Nephron progenitor cell (in vitro differentiated cells): ENCODE data around the gene BCOR.

Source experiments
- DNase-seq: peaks from one replicate; pipeline ENCODE4 v3.0.0; 2021
- H3K27ac Mint-ChIP-seq: 2 replicates; pipeline ENCODE4 v1.8.0; 2021; ENCODE audit warnings: mild to moderate bottlenecking, moderate library complexity, mixed read lengths
- H3K27me3 Mint-ChIP-seq: 2 replicates; pipeline ENCODE4 v1.8.0; 2021; ENCODE audit warnings: mild to moderate bottlenecking, low read depth, mixed read lengths; ENCODE audit not compliant: poor library complexity
- H3K36me3 Mint-ChIP-seq: 2 replicates; pipeline ENCODE4 v1.8.0; 2021; ENCODE audit warnings: low read depth, mixed read lengths
- H3K4me1 Mint-ChIP-seq: 2 replicates; pipeline ENCODE4 v1.8.0; 2021; ENCODE audit warnings: mixed read lengths
- H3K4me3 Mint-ChIP-seq: 2 replicates; pipeline ENCODE4 v1.8.0; 2021; ENCODE audit warnings: mild to moderate bottlenecking, moderate library complexity, mixed read lengths
- H3K9me3 Mint-ChIP-seq: 2 replicates; pipeline ENCODE4 v1.8.0; 2021; ENCODE audit warnings: mild to moderate bottlenecking, moderate library complexity, mixed read lengths
- TF ChIP-seq, protein P1 (sequence below): fragments of 200-600 bp; sonication (generic); IDR thresholded peaks from 2 replicates; pipeline ENCODE4 v1.5.0; 2021; ENCODE audit warnings: antibody characterized with exemption

BCOR gene

DNA sequence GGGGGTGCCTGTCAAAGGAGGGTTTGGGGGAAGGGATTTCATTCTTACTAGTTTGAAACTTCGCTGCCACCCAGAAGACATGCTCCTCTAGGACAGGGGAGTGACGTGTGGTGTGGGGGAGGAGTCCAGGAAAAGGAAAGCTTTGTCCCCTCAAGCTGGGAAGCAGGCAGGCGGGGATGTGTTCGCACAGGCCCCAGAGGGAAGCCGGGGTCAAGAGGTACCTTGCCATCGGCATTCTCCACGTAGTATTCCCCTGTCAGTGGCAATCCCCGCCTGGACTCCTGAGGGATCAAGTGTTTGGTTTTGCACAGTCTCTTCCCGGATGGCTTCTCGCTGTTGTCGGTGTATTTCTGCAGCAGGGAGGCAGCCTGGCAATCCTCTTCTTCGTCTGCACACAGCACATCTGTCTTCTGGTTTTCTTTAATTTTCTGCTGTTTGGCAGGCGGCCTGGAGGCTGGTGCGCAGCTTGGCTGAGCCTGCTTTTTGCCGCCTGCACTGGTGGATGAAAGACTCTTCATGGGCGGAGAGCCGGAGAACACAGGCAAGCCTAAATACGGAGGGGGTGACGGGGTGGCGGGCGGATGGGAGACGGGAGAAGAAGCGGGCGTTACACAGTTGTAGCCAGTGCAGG, 35.1 kb downstream of the BCOR start:
- peaks cover 51% of the 10 kb centered on the region for H3K4me1 Mint-ChIP-seq
- H3K27me3 Mint-ChIP-seq = peaks cover 5% of the 10 kb centered on the region
- DNase-seq = no peak
- H3K9me3 Mint-ChIP-seq = peaks cover 11% of the 10 kb centered on the region
- H3K27ac Mint-ChIP-seq = no peak overlapping the region
- TF ChIP-seq, protein P1, sequence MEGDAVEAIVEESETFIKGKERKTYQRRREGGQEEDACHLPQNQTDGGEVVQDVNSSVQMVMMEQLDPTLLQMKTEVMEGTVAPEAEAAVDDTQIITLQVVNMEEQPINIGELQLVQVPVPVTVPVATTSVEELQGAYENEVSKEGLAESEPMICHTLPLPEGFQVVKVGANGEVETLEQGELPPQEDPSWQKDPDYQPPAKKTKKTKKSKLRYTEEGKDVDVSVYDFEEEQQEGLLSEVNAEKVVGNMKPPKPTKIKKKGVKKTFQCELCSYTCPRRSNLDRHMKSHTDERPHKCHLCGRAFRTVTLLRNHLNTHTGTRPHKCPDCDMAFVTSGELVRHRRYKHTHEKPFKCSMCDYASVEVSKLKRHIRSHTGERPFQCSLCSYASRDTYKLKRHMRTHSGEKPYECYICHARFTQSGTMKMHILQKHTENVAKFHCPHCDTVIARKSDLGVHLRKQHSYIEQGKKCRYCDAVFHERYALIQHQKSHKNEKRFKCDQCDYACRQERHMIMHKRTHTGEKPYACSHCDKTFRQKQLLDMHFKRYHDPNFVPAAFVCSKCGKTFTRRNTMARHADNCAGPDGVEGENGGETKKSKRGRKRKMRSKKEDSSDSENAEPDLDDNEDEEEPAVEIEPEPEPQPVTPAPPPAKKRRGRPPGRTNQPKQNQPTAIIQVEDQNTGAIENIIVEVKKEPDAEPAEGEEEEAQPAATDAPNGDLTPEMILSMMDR = no peak
- peaks cover 48% of the 10 kb centered on the region for H3K36me3 Mint-ChIP-seq
- peak overlapping the region; percentile 50 for H3K4me3 Mint-ChIP-seq

GRCh38 chrX:40061871-40062524, 35.8 kb downstream of the BCOR start:
- Mint-ChIP-seq H3K4me3 (no peak overlapping the region), H3K27ac (no peak overlapping the region), H3K4me1 (peaks cover 51% of the 10 kb centered on the region), H3K9me3 (peaks cover 8% of the 10 kb centered on the region), H3K27me3 (peaks cover 5% of the 10 kb centered on the region), H3K36me3 (peaks cover 49% of the 10 kb centered on the region)
- TF ChIP-seq, protein P1 = no peak
- DNase-seq = peak; percentile 40

DNA sequence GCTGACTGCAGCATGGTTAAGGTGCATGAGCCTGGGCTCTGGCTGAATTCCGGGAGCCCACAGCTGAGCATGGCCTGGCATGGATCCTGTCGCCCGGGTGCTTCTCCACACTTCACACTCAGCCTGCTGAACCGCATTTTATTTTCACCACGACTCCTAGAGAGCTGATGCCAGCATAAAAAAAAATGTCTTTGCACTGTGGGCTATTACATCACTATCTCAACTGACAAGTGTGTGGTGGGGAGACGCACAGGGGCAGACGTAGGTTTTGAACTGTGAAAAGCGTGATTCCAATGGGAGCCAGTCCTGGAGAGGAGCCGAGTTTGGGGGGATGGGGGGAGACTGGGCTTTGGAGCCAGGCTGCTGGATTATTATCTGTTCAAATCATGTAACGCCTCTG, 36.8 kb downstream of the BCOR start:
- peaks cover 56% of the 10 kb centered on the region for H3K36me3 Mint-ChIP-seq

GRCh38 chrX:40060356-40060845, 37.4 kb downstream of the BCOR start:
- Mint-ChIP-seq H3K9me3 (peaks cover 9% of the 10 kb centered on the region), H3K4me3 (no peak overlapping the region), H3K4me1 (peaks cover 46% of the 10 kb centered on the region), H3K36me3 (peaks cover 56% of the 10 kb centered on the region), H3K27ac (no peak overlapping the region), H3K27me3 (no peaks in the 10 kb centered on the region)
- no peak for DNase-seq
- TF ChIP-seq, protein P1 = no peak

More for the DNA sequence above, 36.8 kb downstream of the BCOR start:
- no peak for DNase-seq
- H3K4me1 Mint-ChIP-seq = peaks cover 51% of the 10 kb centered on the region
- no peak overlapping the region for H3K4me3 Mint-ChIP-seq
- no peak overlapping the region for H3K27ac Mint-ChIP-seq
- peaks cover 8% of the 10 kb centered on the region for H3K9me3 Mint-ChIP-seq
- TF ChIP-seq, protein P1 = no peak
- no peaks in the 10 kb centered on the region for H3K27me3 Mint-ChIP-seq

DNA sequence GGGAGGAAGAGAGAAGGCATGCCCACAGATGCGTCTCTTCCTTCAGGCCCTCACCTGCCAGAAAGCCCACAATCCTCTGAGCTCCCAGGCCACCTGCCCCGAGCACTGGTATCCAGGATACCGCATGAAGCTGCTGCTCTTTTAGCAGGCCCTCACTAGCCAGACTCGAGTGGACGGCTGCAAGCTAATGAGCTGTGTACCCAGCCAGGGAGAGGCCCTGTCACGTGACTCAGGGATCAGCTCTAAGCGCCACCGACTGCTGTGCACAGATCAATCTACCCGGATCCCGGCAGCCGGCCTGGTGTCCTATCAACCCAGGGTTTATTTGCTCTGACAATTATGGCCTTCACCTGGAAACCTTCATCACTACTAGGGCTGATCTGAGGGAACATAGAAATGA, 39.0 kb downstream of the BCOR start:
- peaks cover 60% of the 10 kb centered on the region for H3K36me3 Mint-ChIP-seq
- no peak for DNase-seq

More for the DNA sequence above, 39.0 kb downstream of the BCOR start:
- peaks cover 29% of the 10 kb centered on the region for H3K4me1 Mint-ChIP-seq
- TF ChIP-seq, protein P1 = no peak
- no peak overlapping the region for H3K27ac Mint-ChIP-seq
- H3K9me3 Mint-ChIP-seq = peaks cover 23% of the 10 kb centered on the region
- no peaks in the 10 kb centered on the region for H3K27me3 Mint-ChIP-seq
- no peak overlapping the region for H3K4me3 Mint-ChIP-seq
